Testis (tissue), 3 donors: ENCODE results near the gene GID4. TPM values are rescaled to one million over a fixed set of nuclear protein-coding genes. Genes with fewer than 3 reads are reported as not detected.
"Not testable (repeated sequence)": the region's sequence is repeated elsewhere in the genome, so short reads cannot be mapped to it uniquely, and the experiment has no call there.

Experiments
- DNase-seq: peaks from one replicate; pipeline ENCODE4 v3.0.0-alpha.2; 2019
- H3K27ac ChIP-seq, 2 donors: fragments of 200-600 bp; sonication (generic); one replicate each; pipeline ENCODE4 v1.5.1; 2019
- H3K27me3 ChIP-seq: fragments of 200-600 bp; sonication (generic); one replicate; pipeline ENCODE4 v1.5.1; 2019
- H3K36me3 ChIP-seq: fragments of 200-600 bp; sonication (generic); one replicate; pipeline ENCODE4 v1.5.1; 2017; ENCODE audit warnings: low read depth; ENCODE audit errors: missing control alignments
- H3K4me1 ChIP-seq: fragments of 200-600 bp; sonication (generic); one replicate; pipeline ENCODE4 v1.5.1; 2019
- H3K4me3 ChIP-seq, 2 donors: fragments of 200-600 bp; sonication (generic); one replicate each; pipeline ENCODE4 v1.5.1; 2017 to 2019
- H3K9me3 ChIP-seq: fragments of 200-600 bp; sonication (generic); one replicate; pipeline ENCODE4 v1.5.1; 2017
- POLR2A ChIP-seq: fragments of 450-650 bp; IDR thresholded peaks from one replicate; pipeline ENCODE4 v1.6.1; 2017; ENCODE audit warnings: antibody characterized with exemption, mild to moderate bottlenecking, moderate library complexity
- WGBS, 2 donors: methylation state at CpG; one replicate each; pipeline ENCODE4 v1.1.5; 2018; 5-methylcytosine and 5-hydroxymethylcytosine counted together
- intact Hi-C: fragments of 100-400 bp; cut with DNase I; formaldehyde crosslinking; loops from one replicate; pipeline ENCODE4 v1.15.1; 2023; ENCODE audit warnings: low total_unique reads
- polyA plus RNA-seq: library from polyadenylated mRNA; stranded (reverse); fragments of 350-450 nt; fragmentation: Illumina TruSeq; extraction: RNeasy Lipid Tissue Mini Kit (QIAGEN cat#74804); gene quantifications from one replicate; pipeline ENCODE4 v1.2.3, GENCODE V29; 2014; ENCODE audit warnings: low read depth, low replicate concordance; ENCODE audit not compliant: insufficient read depth
- total RNA-seq, 2 donors: library from RNA; depleted of rRNA; stranded (reverse); fragments of >200 nt; gene quantifications; one replicate each; pipeline ENCODE4 v1.2.3, GENCODE V29; 2016
- TF ChIP-seq, protein P1 (sequence below), 3 experiments: fragments of 450-650 bp in 2 of 3; fragments of 200-600 bp in 1 of 3; sonication (generic) in 1 of 3; IDR thresholded peaks; one replicate each; pipeline ENCODE4 v1.5.1; 2016 to 2019; ENCODE audit warnings: antibody characterized with exemption in 3 of 3, mild to moderate bottlenecking in 2 of 3, moderate library complexity in 1 of 3

The GID4 gene
- total and polyA plus RNA-seq, 3 donors from 2014 or later: 28.6 to 88.3 (median 36.1) TPM

DNA sequence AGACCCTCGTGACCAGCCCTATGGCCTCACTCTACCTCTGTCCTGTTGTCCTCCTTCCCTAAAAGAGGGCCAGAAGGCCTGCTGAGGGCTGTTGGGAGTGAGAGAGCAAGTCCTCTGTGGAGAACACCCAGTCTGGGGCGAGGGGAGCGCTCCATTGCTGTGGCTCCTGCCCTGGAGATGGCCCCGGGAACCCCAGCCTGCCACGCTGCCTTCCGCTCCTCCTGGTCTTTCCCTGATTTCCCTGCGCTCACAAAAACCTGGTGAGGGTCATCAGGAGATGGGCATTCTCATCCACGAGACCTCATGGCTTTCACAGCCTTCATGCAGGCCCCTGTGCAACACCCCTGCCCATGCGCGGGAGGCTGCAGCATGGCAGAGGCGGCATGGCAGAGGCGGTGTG is 45.4 kb upstream of the GID4 start:
- Histone ChIP-seq H3K4me3 (no peak overlapping the region), H3K9me3 (no peaks in the 10 kb centered on the region), H3K27me3 (no peaks in the 10 kb centered on the region), H3K4me1 (no peaks in the 10 kb centered on the region), H3K36me3 (no peaks in the 10 kb centered on the region), H3K27ac (no peak overlapping the region)
- TF ChIP-seq, protein P1, sequence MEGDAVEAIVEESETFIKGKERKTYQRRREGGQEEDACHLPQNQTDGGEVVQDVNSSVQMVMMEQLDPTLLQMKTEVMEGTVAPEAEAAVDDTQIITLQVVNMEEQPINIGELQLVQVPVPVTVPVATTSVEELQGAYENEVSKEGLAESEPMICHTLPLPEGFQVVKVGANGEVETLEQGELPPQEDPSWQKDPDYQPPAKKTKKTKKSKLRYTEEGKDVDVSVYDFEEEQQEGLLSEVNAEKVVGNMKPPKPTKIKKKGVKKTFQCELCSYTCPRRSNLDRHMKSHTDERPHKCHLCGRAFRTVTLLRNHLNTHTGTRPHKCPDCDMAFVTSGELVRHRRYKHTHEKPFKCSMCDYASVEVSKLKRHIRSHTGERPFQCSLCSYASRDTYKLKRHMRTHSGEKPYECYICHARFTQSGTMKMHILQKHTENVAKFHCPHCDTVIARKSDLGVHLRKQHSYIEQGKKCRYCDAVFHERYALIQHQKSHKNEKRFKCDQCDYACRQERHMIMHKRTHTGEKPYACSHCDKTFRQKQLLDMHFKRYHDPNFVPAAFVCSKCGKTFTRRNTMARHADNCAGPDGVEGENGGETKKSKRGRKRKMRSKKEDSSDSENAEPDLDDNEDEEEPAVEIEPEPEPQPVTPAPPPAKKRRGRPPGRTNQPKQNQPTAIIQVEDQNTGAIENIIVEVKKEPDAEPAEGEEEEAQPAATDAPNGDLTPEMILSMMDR (IDR thresholded peaks at IDR 0.05): no peak
- TF ChIP-seq POLR2A: no peak
- intact Hi-C loops: no loop called here
- no peak for DNase-seq
- WGBS, 2 donors: 95 to 96% methylated on average over 10 to 12 of the region's 12 CpGs

DNA sequence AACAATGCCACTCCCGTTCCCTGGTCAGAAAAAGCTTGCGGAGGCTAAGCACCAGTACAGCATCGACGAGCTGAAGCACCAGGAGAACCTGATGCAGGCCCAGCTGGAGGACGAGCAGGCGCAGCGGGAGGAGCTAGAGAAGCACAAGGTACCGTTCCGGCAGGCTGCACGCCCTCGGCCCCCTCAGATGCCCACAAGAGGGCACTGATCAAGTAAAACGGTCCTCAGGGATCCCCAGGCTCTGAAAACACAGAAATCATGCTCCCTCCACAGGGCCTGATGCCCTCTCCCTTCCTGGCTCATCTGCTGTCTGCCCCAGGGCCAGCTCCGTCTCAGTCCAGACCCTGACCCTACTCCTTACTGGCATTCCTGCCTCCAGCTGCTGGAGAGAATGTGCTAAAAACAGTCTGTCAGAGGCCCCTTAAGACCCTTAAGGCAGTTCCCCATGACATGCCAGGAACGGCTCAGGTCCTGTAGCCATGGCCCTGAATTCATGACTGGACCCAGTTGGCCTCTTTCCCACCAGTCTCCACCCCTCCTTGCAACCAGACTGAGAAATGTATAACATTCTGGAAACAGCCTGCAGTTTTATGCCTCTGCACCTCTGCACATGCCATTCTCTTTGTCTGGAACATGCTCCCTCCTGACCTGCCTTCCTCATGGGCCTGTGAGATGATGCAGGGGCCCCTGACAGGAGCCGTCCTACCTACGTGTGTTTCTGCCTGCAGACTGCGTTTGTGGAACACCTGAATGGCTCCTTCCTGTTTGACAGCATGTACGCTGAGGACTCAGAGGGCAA is 44.7 kb upstream of the GID4 start:
- DNase-seq: peak; percentile 70
- no peak overlapping the region for H3K27ac ChIP-seq
- H3K27me3 ChIP-seq: no peaks in the 10 kb centered on the region
- no peaks in the 10 kb centered on the region for H3K36me3 ChIP-seq
- intact Hi-C loops: no loop called here
- 58 to 85% methylated on average over 18 of the region's 18 CpGs for WGBS, 2 donors
- no peaks in the 10 kb centered on the region for H3K9me3 ChIP-seq
- TF ChIP-seq, protein P1 (IDR thresholded peaks at IDR 0.05): peak in 1 of 3 experiments; percentile 27
- no peak for TF ChIP-seq POLR2A
- no peaks in the 10 kb centered on the region for H3K4me1 ChIP-seq
- H3K4me3 ChIP-seq: no peak overlapping the region

DNA sequence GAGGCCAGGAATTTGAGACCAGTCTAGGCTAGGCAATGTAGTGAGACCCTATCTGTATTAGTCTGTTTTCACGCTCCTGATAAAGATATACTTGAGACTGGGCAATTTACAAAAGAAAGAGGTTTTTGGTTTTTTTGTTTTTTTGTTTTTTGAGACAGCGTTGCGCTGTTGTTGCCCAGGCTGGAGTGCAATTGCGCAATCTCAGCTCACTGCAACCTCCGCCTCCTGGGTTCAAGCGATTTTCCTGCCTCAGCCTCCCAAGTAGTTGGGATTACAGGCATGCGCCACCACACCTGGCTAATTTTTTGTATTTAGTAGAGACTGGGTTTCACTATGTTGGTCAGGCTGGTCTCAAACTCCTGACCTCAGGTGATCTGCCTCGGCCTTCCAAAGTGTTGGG is 43.3 kb upstream of the GID4 start:
- H3K4me3 ChIP-seq, H3K27ac ChIP-seq, H3K36me3 ChIP-seq, H3K4me1 ChIP-seq, DNase-seq, H3K27me3 ChIP-seq, H3K9me3 ChIP-seq, intact Hi-C loops: not testable (repeated sequence)
- 95 to 97% methylated on average over 8 of the region's 8 CpGs for WGBS, 2 donors

DNA sequence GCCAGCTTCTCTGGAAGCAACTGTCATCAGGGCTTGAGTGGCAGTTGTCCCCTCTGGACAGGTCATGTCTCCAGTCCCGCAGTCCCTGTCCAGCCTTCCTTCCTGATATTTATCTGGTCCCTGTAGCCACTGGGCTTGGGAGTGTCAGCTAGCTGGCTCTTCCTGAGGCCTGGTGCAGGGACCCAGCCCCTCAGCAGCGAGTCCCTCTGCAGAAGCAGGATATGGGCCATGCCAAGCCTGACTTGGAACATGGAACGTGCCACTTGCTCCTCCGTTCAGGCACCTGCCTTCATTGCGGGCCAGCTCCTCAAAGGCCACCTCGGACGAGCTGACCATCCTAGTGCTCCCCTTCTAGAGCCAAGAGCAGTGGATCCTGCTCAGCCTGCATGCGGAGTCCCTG is 40.3 kb upstream of the GID4 start:
- H3K9me3 ChIP-seq: no peaks in the 10 kb centered on the region
- TF ChIP-seq, protein P1 (IDR thresholded peaks at IDR 0.05): no peak
- TF ChIP-seq POLR2A: no peak
- WGBS, 2 donors: 91 to 95% methylated on average over 4 to 8 of the region's 8 CpGs
- no peak overlapping the region for H3K4me3 ChIP-seq
- H3K27ac ChIP-seq: no peak overlapping the region
- no peaks in the 10 kb centered on the region for H3K36me3 ChIP-seq
- DNase-seq: no peak
- no peaks in the 10 kb centered on the region for H3K27me3 ChIP-seq
- no peaks in the 10 kb centered on the region for H3K4me1 ChIP-seq
- intact Hi-C loops: no loop called here

DNA sequence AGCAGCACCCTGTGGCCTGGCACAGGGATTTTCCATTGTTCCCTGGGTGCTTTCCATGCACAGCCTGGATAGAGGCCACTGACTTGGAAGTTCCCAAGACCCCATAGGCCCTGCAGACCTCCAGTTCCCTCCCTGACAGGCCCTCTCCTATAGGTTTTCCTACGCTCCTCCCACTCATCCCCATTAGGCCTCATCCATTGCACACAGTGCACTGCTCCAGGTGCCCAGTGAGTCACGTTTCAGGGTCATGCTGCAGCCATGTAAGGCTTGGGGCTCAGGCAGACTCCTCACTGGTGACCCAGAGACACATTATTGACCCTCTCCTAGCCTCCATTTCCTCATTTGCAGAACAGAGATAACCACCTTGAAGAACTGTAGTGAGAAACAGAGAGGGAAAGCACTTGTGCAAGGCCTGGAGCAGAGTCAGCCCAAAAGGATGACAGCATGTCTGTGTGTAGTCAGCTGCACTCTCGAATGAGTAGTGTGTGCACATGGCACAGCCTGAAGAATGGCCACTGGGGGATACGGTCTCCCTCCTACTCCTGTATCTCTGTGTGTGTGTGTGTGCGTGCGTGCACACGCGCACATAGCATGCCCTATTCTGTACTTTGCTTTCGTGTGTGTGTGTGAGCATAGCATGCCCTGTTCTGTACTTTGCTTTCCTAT is 39.7 kb upstream of the GID4 start:
- TF ChIP-seq, protein P1 (IDR thresholded peaks at IDR 0.05): no peak
- TF ChIP-seq POLR2A: no peak
- Histone ChIP-seq H3K36me3 (no peaks in the 10 kb centered on the region), H3K9me3 (no peaks in the 10 kb centered on the region), H3K4me3 (no peak overlapping the region), H3K27me3 (no peaks in the 10 kb centered on the region), H3K27ac (no peak overlapping the region), H3K4me1 (no peaks in the 10 kb centered on the region)
- no peak for DNase-seq
- 87 to 89% methylated on average over 9 of the region's 9 CpGs for WGBS, 2 donors
- intact Hi-C loops: no loop called here
